ENCODE data around the gene EDARADD. TPM values are rescaled to one million over a fixed set of nuclear protein-coding genes. Genes with fewer than 3 reads are reported as not detected.
A peak's percentile ranks its signal among the peaks of the same experiment; 100 is the strongest.

The EDARADD gene
- total RNA-seq, 1 donor from 2014 or later: 0.98 TPM

DNA sequence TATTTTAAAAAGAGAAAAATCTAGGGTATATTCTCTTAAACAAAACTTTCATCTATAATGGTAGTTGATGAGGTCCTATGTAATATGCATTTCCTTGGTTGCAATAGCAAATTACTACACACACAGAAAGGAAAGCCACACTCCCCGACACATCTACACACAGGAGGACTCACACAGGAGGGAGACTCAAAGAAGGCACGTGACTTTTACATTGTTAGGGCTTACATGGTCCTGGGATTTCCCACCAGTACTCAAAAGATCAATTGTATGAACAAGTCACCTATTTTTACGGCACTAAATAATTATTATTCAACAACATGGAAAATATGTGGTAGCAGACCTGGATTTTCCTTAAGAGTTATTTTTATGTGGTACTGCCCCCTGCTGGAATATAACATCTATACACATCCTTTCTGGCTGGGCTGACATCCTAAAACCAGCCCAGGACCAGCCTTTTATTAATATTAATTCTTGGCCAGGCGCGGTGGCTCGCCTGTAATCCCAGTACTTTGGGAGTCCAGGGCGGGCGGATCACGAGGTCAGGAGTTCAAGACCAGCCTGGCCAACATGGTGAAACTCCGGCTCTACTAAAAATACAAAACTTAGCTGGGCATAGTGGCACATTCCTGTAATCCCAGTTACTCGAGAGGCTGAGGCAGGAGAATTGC is 95.8 kb downstream of the EDARADD start:
- H3K27me3 Mint-ChIP-seq (ENCODE audit: unreplicated experiment): no peaks in the 10 kb centered on the region
- H3K27ac Mint-ChIP-seq (ENCODE audit: unreplicated experiment): no peak overlapping the region
- no peak overlapping the region for H3K4me3 Mint-ChIP-seq (ENCODE audit: unreplicated experiment)
- TF ChIP-seq, protein P1, sequence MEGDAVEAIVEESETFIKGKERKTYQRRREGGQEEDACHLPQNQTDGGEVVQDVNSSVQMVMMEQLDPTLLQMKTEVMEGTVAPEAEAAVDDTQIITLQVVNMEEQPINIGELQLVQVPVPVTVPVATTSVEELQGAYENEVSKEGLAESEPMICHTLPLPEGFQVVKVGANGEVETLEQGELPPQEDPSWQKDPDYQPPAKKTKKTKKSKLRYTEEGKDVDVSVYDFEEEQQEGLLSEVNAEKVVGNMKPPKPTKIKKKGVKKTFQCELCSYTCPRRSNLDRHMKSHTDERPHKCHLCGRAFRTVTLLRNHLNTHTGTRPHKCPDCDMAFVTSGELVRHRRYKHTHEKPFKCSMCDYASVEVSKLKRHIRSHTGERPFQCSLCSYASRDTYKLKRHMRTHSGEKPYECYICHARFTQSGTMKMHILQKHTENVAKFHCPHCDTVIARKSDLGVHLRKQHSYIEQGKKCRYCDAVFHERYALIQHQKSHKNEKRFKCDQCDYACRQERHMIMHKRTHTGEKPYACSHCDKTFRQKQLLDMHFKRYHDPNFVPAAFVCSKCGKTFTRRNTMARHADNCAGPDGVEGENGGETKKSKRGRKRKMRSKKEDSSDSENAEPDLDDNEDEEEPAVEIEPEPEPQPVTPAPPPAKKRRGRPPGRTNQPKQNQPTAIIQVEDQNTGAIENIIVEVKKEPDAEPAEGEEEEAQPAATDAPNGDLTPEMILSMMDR (IDR thresholded peaks at IDR 0.05; ENCODE audit: partially characterized antibody, unreplicated experiment): peak; percentile 85
- no peaks in the 10 kb centered on the region for H3K4me1 Mint-ChIP-seq (ENCODE audit: low read depth, unreplicated experiment)
- H3K36me3 Mint-ChIP-seq (ENCODE audit: unreplicated experiment): no peaks in the 10 kb centered on the region
- DNase-seq: no peak
- H3K9me3 Mint-ChIP-seq (ENCODE audit: unreplicated experiment): no peaks in the 10 kb centered on the region

DNA sequence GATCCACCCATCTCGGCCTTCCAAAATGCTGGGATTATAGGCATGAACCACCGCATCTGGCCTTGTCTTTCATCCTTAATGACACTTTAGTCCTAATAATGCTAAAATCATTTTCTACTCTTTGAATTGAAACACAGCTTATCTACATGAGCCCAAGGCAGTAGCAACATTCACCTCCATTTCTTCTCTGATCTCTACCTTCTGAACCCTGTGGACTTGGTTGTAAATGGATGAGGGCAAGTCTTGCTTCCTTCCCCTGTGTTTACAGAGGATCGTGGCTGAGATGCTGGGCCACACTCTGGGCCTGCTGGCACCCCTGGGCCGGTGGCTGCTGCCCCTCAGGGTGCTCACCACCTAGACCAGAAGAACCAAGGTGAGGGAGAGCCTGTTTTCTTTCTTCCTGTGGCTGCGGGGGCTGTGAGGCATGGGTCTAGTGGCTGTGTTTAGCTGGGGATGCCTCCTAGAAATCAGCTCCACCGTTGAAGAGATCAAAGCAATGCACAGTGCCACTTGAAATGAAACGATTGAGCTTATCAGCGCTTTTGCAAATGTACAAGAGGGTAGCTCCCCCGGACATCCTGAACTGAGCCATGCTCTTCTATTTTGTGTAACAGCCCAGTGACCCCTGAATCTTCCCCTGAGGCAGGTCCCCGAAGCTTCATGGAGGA is 97.5 kb downstream of the EDARADD start:
- no peak for DNase-seq
- no peaks in the 10 kb centered on the region for H3K4me1 Mint-ChIP-seq (ENCODE audit: low read depth, unreplicated experiment)
- no peak overlapping the region for H3K27ac Mint-ChIP-seq (ENCODE audit: unreplicated experiment)

DNA sequence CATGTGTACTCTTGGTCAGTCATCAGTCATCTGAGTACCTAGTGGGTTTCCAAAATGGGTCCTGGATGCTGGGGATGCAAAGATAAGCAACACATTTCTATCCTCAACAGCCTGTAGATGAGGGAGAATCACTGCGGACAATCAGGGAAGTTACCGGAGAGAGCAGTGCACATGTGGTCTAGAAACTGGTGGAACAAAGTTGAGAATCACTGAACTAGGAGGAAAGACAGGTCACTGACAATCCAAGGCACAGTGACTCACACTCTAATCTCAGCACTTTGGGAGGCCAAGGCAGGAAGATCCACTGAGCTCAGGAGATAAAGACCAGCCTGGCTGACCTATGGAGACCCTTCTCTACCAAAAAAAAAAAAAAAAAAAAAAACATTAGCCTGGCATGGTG is 98.3 kb downstream of the EDARADD start:
- TF ChIP-seq, protein P1 (IDR thresholded peaks at IDR 0.05; ENCODE audit: partially characterized antibody, unreplicated experiment): no peak
- Mint-ChIP-seq H3K36me3 (ENCODE audit: unreplicated experiment) (no peaks in the 10 kb centered on the region), H3K27ac (ENCODE audit: unreplicated experiment) (no peak overlapping the region), H3K4me1 (ENCODE audit: low read depth, unreplicated experiment) (no peaks in the 10 kb centered on the region), H3K27me3 (ENCODE audit: unreplicated experiment) (no peaks in the 10 kb centered on the region), H3K9me3 (ENCODE audit: unreplicated experiment) (no peaks in the 10 kb centered on the region), H3K4me3 (ENCODE audit: unreplicated experiment) (no peak overlapping the region)
- DNase-seq: no peak

More for the DNA sequence above, 97.5 kb downstream of the EDARADD start:
- H3K27me3 Mint-ChIP-seq (ENCODE audit: unreplicated experiment): no peaks in the 10 kb centered on the region
- no peaks in the 10 kb centered on the region for H3K9me3 Mint-ChIP-seq (ENCODE audit: unreplicated experiment)
- H3K36me3 Mint-ChIP-seq (ENCODE audit: unreplicated experiment): no peaks in the 10 kb centered on the region
- no peak overlapping the region for H3K4me3 Mint-ChIP-seq (ENCODE audit: unreplicated experiment)
- TF ChIP-seq, protein P1 (IDR thresholded peaks at IDR 0.05; ENCODE audit: partially characterized antibody, unreplicated experiment): no peak

DNA sequence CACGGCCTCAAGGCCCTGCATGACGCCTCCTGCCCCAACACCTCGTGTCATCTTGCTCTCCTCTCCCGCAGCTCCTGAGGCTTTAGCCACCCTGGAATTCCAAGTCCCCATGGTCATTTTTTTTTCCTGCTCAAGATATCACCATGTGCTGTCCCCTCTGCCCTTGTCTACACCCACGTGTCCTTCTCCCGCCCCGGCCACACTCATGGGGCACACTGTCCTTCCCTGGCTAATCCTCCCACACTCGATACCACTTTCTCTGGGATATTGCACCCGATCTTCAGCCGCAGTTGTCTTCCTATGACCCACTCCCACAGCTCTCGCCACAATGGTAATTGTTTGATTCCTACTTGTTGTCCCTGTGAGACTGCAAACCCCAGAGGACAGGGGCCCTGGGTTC is 100.0 kb downstream of the EDARADD start:
- no peak for DNase-seq
- Mint-ChIP-seq H3K4me1 (ENCODE audit: low read depth, unreplicated experiment) (no peaks in the 10 kb centered on the region), H3K27me3 (ENCODE audit: unreplicated experiment) (no peaks in the 10 kb centered on the region), H3K36me3 (ENCODE audit: unreplicated experiment) (no peaks in the 10 kb centered on the region), H3K27ac (ENCODE audit: unreplicated experiment) (no peak overlapping the region), H3K9me3 (ENCODE audit: unreplicated experiment) (no peaks in the 10 kb centered on the region), H3K4me3 (ENCODE audit: unreplicated experiment) (no peak overlapping the region)
- TF ChIP-seq, protein P1 (IDR thresholded peaks at IDR 0.05; ENCODE audit: partially characterized antibody, unreplicated experiment): no peak

Measured in glutamatergic neuron (in vitro differentiated cells).